HG03432 (cell line): ENCODE results near the gene PGC.

ENCODE experiments used
- ATAC-seq: cut with Tn5 transposase; IDR thresholded peaks from one replicate; pipeline ENCODE4 v1.9.1; 2021; ENCODE audit warnings: mild to moderate bottlenecking, moderate library complexity; ENCODE audit not compliant: unreplicated experiment

The PGC gene

GRCh38 chr6:41716516-41717391, 30.4 kb downstream of the PGC start:
- no peak for ATAC-seq

- ATAC-seq, result no peak
Measured at GRCh38 chr6:41715795-41716515, 31.2 kb downstream of the PGC start.

- no peak for ATAC-seq
Measured at GRCh38 chr6:41714556-41715273, 32.5 kb downstream of the PGC start.

GRCh38 chr6:41713650-41714291, 33.4 kb downstream of the PGC start:
- peak; percentile 71 for ATAC-seq

- peak; percentile 30 for ATAC-seq
Measured at GRCh38 chr6:41713159-41713649, 34.0 kb downstream of the PGC start.

GRCh38 chr6:41712651-41713103, 34.5 kb downstream of the PGC start:
- ATAC-seq, result no peak

GRCh38 chr6:41711323-41712038, 35.7 kb downstream of the PGC start:
- ATAC-seq, result no peak

GRCh38 chr6:41709375-41709774, 37.8 kb downstream of the PGC start:
- no peak for ATAC-seq

GRCh38 chr6:41708856-41709255, 38.3 kb downstream of the PGC start:
- ATAC-seq, result no peak

- no peak for ATAC-seq
Measured at GRCh38 chr6:41707565-41708200, 39.5 kb downstream of the PGC start.

GRCh38 chr6:41706876-41707564, 40.2 kb downstream of the PGC start:
- peak; percentile 18 for ATAC-seq

- ATAC-seq, result peak; percentile 74
Measured at GRCh38 chr6:41705996-41706835, 41.0 kb downstream of the PGC start.

- no peak for ATAC-seq
Measured at GRCh38 chr6:41705311-41705995, 41.7 kb downstream of the PGC start.

- ATAC-seq, result no peak
Measured at GRCh38 chr6:41704656-41705310, 42.4 kb downstream of the PGC start.

- ATAC-seq, result no peak
Measured at GRCh38 chr6:41704028-41704427, 43.2 kb downstream of the PGC start.

- no peak for ATAC-seq
Measured at GRCh38 chr6:41702771-41703494, 44.3 kb downstream of the PGC start.
